Prostate gland (tissue), 2 donors: ENCODE results near the gene HAUS3. TPM values are rescaled to one million over a fixed set of nuclear protein-coding genes. Genes with fewer than 3 reads are reported as not detected.

ENCODE experiments used
- DNase-seq: peaks from one replicate; pipeline ENCODE4 v3.0.0-alpha.2; 2019; ENCODE audit warnings: low spot score
- H3K27ac ChIP-seq, 2 donors: fragments of 200-600 bp; sonication (generic); 2 replicates each; pipeline ENCODE4 v1.5.1; 2017 to 2019
- H3K27me3 ChIP-seq: fragments of 200-600 bp; sonication (generic); replicated peaks from 2 replicates; pipeline ENCODE4 v1.5.1; 2019; ENCODE audit not compliant: insufficient read depth
- H3K36me3 ChIP-seq, 2 donors: fragments of 200-600 bp; sonication (generic); 1 replicate in 1 of 2; 2 replicates in 1 of 2; pipeline versions ENCODE4 v1.5.1 to v1.8.1; 2017 to 2019
- H3K4me1 ChIP-seq: fragments of 200-600 bp; sonication (generic); replicated peaks from 2 replicates; pipeline ENCODE4 v1.5.1; 2019
- H3K4me3 ChIP-seq, 2 donors: fragments of 200-600 bp; sonication (generic); 2 replicates each; pipeline ENCODE4 v1.5.1; 2017 to 2019
- H3K9me3 ChIP-seq: fragments of 200-600 bp; sonication (generic); 2 replicates; pipeline ENCODE4 v1.5.1; 2017
- CTCF ChIP-seq, 4 experiments: fragments of 200-600 bp in 2 of 4; fragments of 450-650 bp in 2 of 4; sonication (generic) in 2 of 4; IDR thresholded peaks; 1 replicate in 3 of 4; 2 replicates in 1 of 4; pipeline ENCODE4 v1.5.1; 2016 to 2019; ENCODE audit warnings: antibody characterized with exemption in 4 of 4, mild to moderate bottlenecking in 2 of 4, moderate library complexity in 2 of 4
- POLR2A ChIP-seq: fragments of 450-650 bp; IDR thresholded peaks from one replicate; pipeline ENCODE4 v1.6.1; 2016; ENCODE audit warnings: antibody characterized with exemption, mild to moderate bottlenecking
- POLR2AphosphoS5 ChIP-seq: sonication (generic); formaldehyde crosslinking; IDR thresholded peaks from one replicate; pipeline ENCODE4 v1.6.1; 2017; ENCODE audit warnings: antibody characterized with exemption
- WGBS: methylation state at CpG from one replicate; pipeline ENCODE4 v1.1.5; 2018; 5-methylcytosine and 5-hydroxymethylcytosine counted together
- intact Hi-C: fragments of 100-400 bp; cut with DNase I; formaldehyde crosslinking; loops from one replicate; pipeline ENCODE4 v1.14.2; 2022
- total RNA-seq, 2 donors: library from RNA; depleted of rRNA; stranded (reverse); fragments of >200 nt; gene quantifications; one replicate each; pipeline ENCODE4 v1.1.0, GENCODE V29; 2016

HAUS3 gene
- total RNA-seq, 2 donors from 2014 or later, result 21.1 to 24.2 TPM

GRCh38 chr4:2285613-2286381, 43.9 kb upstream of the HAUS3 start:
- no peak for DNase-seq
- TF ChIP-seq POLR2AphosphoS5 (no peak), CTCF (IDR thresholded peaks at IDR 0.05) (no peak), POLR2A (no peak)
- WGBS, result 85% methylated on average over 24 of the region's 27 CpGs

GRCh38 chr4:2284934-2285612, 43.2 kb upstream of the HAUS3 start:
- intact Hi-C loops, result no loop called here
- no peak for DNase-seq
- Histone ChIP-seq H3K36me3 (no peaks in the 10 kb centered on the region), H3K9me3 (no peaks in the 10 kb centered on the region), H3K27ac (no peak overlapping the region), H3K27me3 (no peaks in the 10 kb centered on the region), H3K4me1 (no peaks in the 10 kb centered on the region), H3K4me3 (no peak overlapping the region)
- TF ChIP-seq POLR2AphosphoS5, result no peak
- no peak for TF ChIP-seq POLR2A
- no peak for TF ChIP-seq CTCF (IDR thresholded peaks at IDR 0.05)
- 86% methylated on average over 15 of the region's 15 CpGs for WGBS

More at GRCh38 chr4:2285613-2286381, 43.9 kb upstream of the HAUS3 start:
- no peak overlapping the region for H3K27ac ChIP-seq
- no peaks in the 10 kb centered on the region for H3K36me3 ChIP-seq
- no peaks in the 10 kb centered on the region for H3K4me1 ChIP-seq
- intact Hi-C loops, result no loop called here
- H3K27me3 ChIP-seq, result no peaks in the 10 kb centered on the region
- no peak overlapping the region for H3K4me3 ChIP-seq
- no peaks in the 10 kb centered on the region for H3K9me3 ChIP-seq

GRCh38 chr4:2284161-2284933, 42.4 kb upstream of the HAUS3 start:
- DNase-seq, result no peak
- TF ChIP-seq POLR2A (no peak), POLR2AphosphoS5 (no peak), CTCF (IDR thresholded peaks at IDR 0.05) (no peak)
- WGBS, result 95% methylated on average over 21 of the region's 23 CpGs
- intact Hi-C loops, result no loop called here
- H3K27me3 ChIP-seq, result no peaks in the 10 kb centered on the region
- no peaks in the 10 kb centered on the region for H3K4me1 ChIP-seq
- H3K27ac ChIP-seq, result no peak overlapping the region
- H3K36me3 ChIP-seq, result no peaks in the 10 kb centered on the region
- H3K9me3 ChIP-seq, result no peaks in the 10 kb centered on the region
- H3K4me3 ChIP-seq, result no peak overlapping the region

- no peaks in the 10 kb centered on the region for H3K9me3 ChIP-seq
- 93% methylated on average over 3 of the region's 3 CpGs for WGBS
- intact Hi-C loops, result no loop called here
- no peaks in the 10 kb centered on the region for H3K36me3 ChIP-seq
- no peak for DNase-seq
- TF ChIP-seq POLR2A (no peak), POLR2AphosphoS5 (no peak), CTCF (IDR thresholded peaks at IDR 0.05) (no peak)
- no peak overlapping the region for H3K4me3 ChIP-seq
- no peak overlapping the region for H3K27ac ChIP-seq
- H3K27me3 ChIP-seq, result no peaks in the 10 kb centered on the region
- no peaks in the 10 kb centered on the region for H3K4me1 ChIP-seq
These were observed 41.3 kb upstream of the HAUS3 start for GRCh38 chr4:2283199-2283711.
